HG03139 (cell line): Measurements from ENCODE around the gene EXOC3L1.
A peak's percentile ranks its signal among the peaks of the same experiment; 100 is the strongest.

Source experiments
- ATAC-seq: cut with Tn5 transposase; IDR thresholded peaks from one replicate; pipeline ENCODE4 v1.9.1; 2021; ENCODE audit not compliant: unreplicated experiment

Gene EXOC3L1

GRCh38 chr16:67183627-67184452 lies 6.1 kb downstream of the EXOC3L1 start, which contains the start of gene MATCAP1:
TSS of gene MATCAP1 (minus strand) at chr16:67183963. CDS start at chr16:67180610, 3,353 bp downstream.
- ATAC-seq: peak; percentile 93

GRCh38 chr16:67183284-67183626 lies 6.7 kb downstream of the EXOC3L1 start:
- no peak for ATAC-seq

- ATAC-seq: no peak
These were observed 7.6 kb downstream of the EXOC3L1 start for GRCh38 chr16:67182288-67182687.

- no peak for ATAC-seq
These were observed 8.6 kb downstream of the EXOC3L1 start for GRCh38 chr16:67181346-67181745.

GRCh38 chr16:67180166-67180565 lies 9.8 kb downstream of the EXOC3L1 start:
- ATAC-seq: no peak

- no peak for ATAC-seq
These were observed 10.4 kb downstream of the EXOC3L1 start for GRCh38 chr16:67179421-67180080.

GRCh38 chr16:67177743-67178699 lies 11.9 kb downstream of the EXOC3L1 start:
- ATAC-seq: no peak

- no peak for ATAC-seq
These were observed 13.3 kb downstream of the EXOC3L1 start for GRCh38 chr16:67176662-67177061.

GRCh38 chr16:67174706-67175231 lies 15.2 kb downstream of the EXOC3L1 start:
- ATAC-seq: no peak

GRCh38 chr16:67173808-67174705 lies 15.9 kb downstream of the EXOC3L1 start:
- no peak for ATAC-seq

GRCh38 chr16:67173323-67173722 lies 16.6 kb downstream of the EXOC3L1 start:
- ATAC-seq: no peak

GRCh38 chr16:67170949-67171649 lies 18.8 kb downstream of the EXOC3L1 start:
- peak; percentile 4 for ATAC-seq

GRCh38 chr16:67170168-67170948 lies 19.6 kb downstream of the EXOC3L1 start, which contains the start of gene NOL3:
TSS of gene NOL3 (plus strand) at chr16:67170538.
- ATAC-seq: peak; percentile 36

GRCh38 chr16:67169642-67170167 lies 20.2 kb downstream of the EXOC3L1 start:
- no peak for ATAC-seq

- no peak for ATAC-seq
These were observed 20.9 kb downstream of the EXOC3L1 start for GRCh38 chr16:67169011-67169451.

GRCh38 chr16:67167588-67167987 lies 22.3 kb downstream of the EXOC3L1 start:
- no peak for ATAC-seq

GRCh38 chr16:67166598-67167168 lies 23.3 kb downstream of the EXOC3L1 start:
- no peak for ATAC-seq

- no peak for ATAC-seq
These were observed 23.8 kb downstream of the EXOC3L1 start for GRCh38 chr16:67166110-67166547.
